ENCODE data around the gene DOCK10. TPM values are rescaled to one million over a fixed set of nuclear protein-coding genes. Genes with fewer than 3 reads are reported as not detected.

DOCK10 gene
- total RNA-seq, 1 donor from 2014 or later: 1.1 TPM

DNA sequence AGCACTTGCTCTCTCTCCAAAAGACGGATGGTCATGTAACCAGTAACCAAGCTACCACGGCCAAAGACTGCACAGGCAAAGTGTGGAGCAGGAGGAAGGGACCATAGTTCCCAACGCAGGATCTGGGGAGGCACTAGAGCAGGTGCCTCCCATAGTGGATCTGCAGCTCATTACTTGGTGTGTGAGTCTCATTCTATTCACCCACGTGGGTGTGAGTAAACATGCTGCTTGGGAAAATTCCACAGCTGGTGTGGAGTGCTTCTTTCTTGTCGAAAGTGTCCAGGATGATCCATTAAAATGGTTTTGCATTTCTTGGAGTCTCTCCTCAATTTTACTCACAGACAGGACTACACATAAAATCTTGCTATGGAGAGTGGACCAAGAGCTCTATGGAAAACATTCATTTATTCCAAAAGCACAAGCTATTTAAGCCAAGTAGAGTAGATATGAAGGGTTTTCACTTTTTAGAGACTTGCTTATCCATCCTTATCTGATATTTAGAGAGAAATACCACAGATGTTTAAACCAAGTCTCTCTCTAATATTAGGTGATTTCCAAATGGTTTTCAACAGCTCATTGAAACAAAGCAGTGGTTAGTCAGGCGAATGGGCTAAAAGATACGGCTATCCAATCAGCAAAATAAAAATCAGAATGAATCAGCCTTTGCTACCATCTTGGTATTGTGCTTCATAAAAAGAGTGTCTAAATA, 221.8 kb downstream of the DOCK10 start:
- H3K36me3 ChIP-seq (ENCODE audit: control insufficient read depth, insufficient read depth, low read length): no peaks in the 10 kb centered on the region
- TF ChIP-seq, protein P1, sequence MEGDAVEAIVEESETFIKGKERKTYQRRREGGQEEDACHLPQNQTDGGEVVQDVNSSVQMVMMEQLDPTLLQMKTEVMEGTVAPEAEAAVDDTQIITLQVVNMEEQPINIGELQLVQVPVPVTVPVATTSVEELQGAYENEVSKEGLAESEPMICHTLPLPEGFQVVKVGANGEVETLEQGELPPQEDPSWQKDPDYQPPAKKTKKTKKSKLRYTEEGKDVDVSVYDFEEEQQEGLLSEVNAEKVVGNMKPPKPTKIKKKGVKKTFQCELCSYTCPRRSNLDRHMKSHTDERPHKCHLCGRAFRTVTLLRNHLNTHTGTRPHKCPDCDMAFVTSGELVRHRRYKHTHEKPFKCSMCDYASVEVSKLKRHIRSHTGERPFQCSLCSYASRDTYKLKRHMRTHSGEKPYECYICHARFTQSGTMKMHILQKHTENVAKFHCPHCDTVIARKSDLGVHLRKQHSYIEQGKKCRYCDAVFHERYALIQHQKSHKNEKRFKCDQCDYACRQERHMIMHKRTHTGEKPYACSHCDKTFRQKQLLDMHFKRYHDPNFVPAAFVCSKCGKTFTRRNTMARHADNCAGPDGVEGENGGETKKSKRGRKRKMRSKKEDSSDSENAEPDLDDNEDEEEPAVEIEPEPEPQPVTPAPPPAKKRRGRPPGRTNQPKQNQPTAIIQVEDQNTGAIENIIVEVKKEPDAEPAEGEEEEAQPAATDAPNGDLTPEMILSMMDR (IDR thresholded peaks at IDR 0.05; ENCODE audit: insufficient read depth, low read length, severe bottlenecking): no peak
- H3K27me3 ChIP-seq (ENCODE audit: control insufficient read depth, insufficient read depth, low read length): no peaks in the 10 kb centered on the region
- DNase-seq (ENCODE audit: low read depth) (no peak), FAIRE-seq (peak; percentile 50)
- no peak overlapping the region for H3K4me3 ChIP-seq (ENCODE audit: low read depth, low read length)

DNA sequence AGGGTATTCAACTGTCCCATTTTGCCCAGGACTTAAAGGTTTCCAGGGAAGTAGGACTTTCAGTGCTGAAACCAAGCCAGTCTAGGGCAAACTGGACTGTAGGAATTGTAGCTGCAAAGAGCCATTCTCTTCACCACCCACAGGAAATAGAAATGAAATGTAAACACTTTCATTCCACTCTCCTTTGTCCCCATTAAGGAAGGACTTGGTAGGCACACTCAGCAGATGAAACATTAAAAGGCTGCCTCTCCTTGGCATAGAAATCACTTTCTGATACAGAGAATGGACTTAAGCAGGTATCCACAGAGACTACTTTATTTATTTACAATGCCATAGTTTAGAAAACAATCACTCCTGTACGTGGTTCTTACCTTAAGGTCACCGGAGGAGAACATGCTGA, 223.2 kb downstream of the DOCK10 start:
- Histone ChIP-seq H3K36me3 (ENCODE audit: control insufficient read depth, insufficient read depth, low read length) (no peaks in the 10 kb centered on the region), H3K4me3 (ENCODE audit: low read depth, low read length) (no peak overlapping the region), H3K27me3 (ENCODE audit: control insufficient read depth, insufficient read depth, low read length) (no peaks in the 10 kb centered on the region)
- DNase-seq (ENCODE audit: low read depth) (peak; percentile 10), FAIRE-seq (no peak)
- TF ChIP-seq, protein P1 (IDR thresholded peaks at IDR 0.05; ENCODE audit: insufficient read depth, low read length, severe bottlenecking): no peak

DNA sequence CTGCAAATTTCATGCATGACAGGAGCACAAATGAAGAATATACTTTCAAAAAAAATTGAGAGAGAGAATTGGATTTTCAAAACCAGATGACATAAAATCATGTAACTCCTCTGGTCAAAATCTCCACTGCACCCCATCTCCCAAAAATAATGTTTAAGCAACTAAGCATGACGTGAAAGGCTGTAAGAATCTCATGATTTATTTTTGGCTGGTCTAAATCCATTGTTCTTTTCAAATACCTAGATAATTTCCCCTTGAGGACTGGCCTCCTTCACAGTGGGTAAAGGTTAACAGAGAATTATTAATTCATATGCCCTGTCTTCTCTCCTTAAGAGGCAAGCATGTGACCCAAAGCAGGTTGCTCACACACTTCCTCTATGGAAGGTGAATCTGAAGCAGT, 224.6 kb downstream of the DOCK10 start:
- FAIRE-seq: no peak

GRCh38 chr2:224816816-224817215, 225.5 kb downstream of the DOCK10 start:
- DNase-seq (ENCODE audit: low read depth) (peak; percentile 91), FAIRE-seq (no peak)
- TF ChIP-seq, protein P1 (IDR thresholded peaks at IDR 0.05; ENCODE audit: insufficient read depth, low read length, severe bottlenecking): no peak
- H3K27me3 ChIP-seq (ENCODE audit: control insufficient read depth, insufficient read depth, low read length): no peaks in the 10 kb centered on the region
- no peak overlapping the region for H3K4me3 ChIP-seq (ENCODE audit: low read depth, low read length)
- no peaks in the 10 kb centered on the region for H3K36me3 ChIP-seq (ENCODE audit: control insufficient read depth, insufficient read depth, low read length)

More for the DNA sequence above, 224.6 kb downstream of the DOCK10 start:
- Histone ChIP-seq H3K27me3 (ENCODE audit: control insufficient read depth, insufficient read depth, low read length) (no peaks in the 10 kb centered on the region), H3K36me3 (ENCODE audit: control insufficient read depth, insufficient read depth, low read length) (no peaks in the 10 kb centered on the region), H3K4me3 (ENCODE audit: low read depth, low read length) (no peak overlapping the region)
- TF ChIP-seq, protein P1 (IDR thresholded peaks at IDR 0.05; ENCODE audit: insufficient read depth, low read length, severe bottlenecking): no peak
- DNase-seq (ENCODE audit: low read depth): no peak

DNA sequence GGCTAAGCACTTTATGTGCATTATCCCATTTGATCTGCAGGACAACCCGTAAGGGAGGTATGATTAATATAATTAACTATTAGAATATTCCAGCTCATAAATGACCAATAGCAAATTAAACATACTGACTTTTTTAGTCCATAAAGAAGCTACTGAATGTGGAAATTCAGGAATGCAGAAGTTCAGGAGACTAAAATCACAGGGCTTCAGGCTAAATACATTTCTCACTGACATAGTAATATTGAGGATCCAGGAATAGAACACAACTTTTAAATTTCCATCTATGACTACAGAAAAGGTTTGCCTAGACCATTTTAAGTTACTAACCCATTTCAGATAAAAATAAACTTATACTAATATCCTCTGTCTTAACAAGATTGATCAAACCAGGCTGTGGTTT, 228.7 kb downstream of the DOCK10 start:
- Histone ChIP-seq H3K36me3 (ENCODE audit: control insufficient read depth, insufficient read depth, low read length) (no peaks in the 10 kb centered on the region), H3K4me3 (ENCODE audit: low read depth, low read length) (no peak overlapping the region), H3K27me3 (ENCODE audit: control insufficient read depth, insufficient read depth, low read length) (no peaks in the 10 kb centered on the region)
- DNase-seq (ENCODE audit: low read depth) (no peak), FAIRE-seq (no peak)
- TF ChIP-seq, protein P1 (IDR thresholded peaks at IDR 0.05; ENCODE audit: insufficient read depth, low read length, severe bottlenecking): no peak

All from bronchial epithelial cell (primary cell).